Panc1 (cell line): ENCODE data around the gene AP1G2. TPM values are rescaled to one million over a fixed set of nuclear protein-coding genes. Genes with fewer than 3 reads are reported as not detected.
"Not testable (repeated sequence)": the region's sequence is repeated elsewhere in the genome, so short reads cannot be mapped to it uniquely, and the experiment has no call there.

ENCODE experiments used
- ATAC-seq: fragments of 200-7000 bp; cut with Tn5 transposase; 2 replicates; pipeline ENCODE4 v1.9.1; 2020; ENCODE audit warnings: mild to moderate bottlenecking, moderate library complexity
- BruUV-seq: library from RNA; stranded (reverse); fragments of 400-500 nt; replicated peaks from 2 replicates; lab custom pipeline; 2021; lab: Mats Ljungman, UMichigan
- CTCF ChIA-PET: fragments of 300-600 bp; sonication (Branson Sonifier 250); formaldehyde crosslinking; loops from one replicate; lab custom pipeline; 2022; ENCODE audit warnings: antibody characterized with exemption; lab: Charles Lee
- POLR2A ChIA-PET: fragments of 300-600 bp; sonication (Branson Sonifier 250); formaldehyde crosslinking; loops from one replicate; lab custom pipeline; 2022; ENCODE audit warnings: antibody characterized with exemption; lab: Charles Lee
- DNase-seq: peaks from one replicate; pipeline ENCODE4 v3.0.0-alpha.2; 2010; ENCODE audit warnings: low read depth, low spot score
- H3K27ac ChIP-seq: 2 replicates; pipeline ENCODE4 v1.5.1; 2011; ENCODE audit warnings: mild to moderate bottlenecking, low read length, inconsistent platforms
- H3K27me3 ChIP-seq: fragments of 200-500 bp; sonication (Bioruptor generic); 2 replicates; pipeline ENCODE4 v1.6.0; 2014; ENCODE audit warnings: low read length, inconsistent platforms; ENCODE audit not compliant: control insufficient read depth, insufficient read depth
- H3K36me3 ChIP-seq: fragments of 200-500 bp; sonication (Bioruptor generic); 2 replicates; pipeline ENCODE4 v1.5.1; 2014; ENCODE audit warnings: inconsistent platforms, mild to moderate bottlenecking, low read length, moderate library complexity; ENCODE audit not compliant: control insufficient read depth, insufficient read depth
- H3K4me1 ChIP-seq: 2 replicates; pipeline ENCODE4 v1.5.1; 2011; ENCODE audit warnings: inconsistent platforms, mild to moderate bottlenecking, low read length, moderate library complexity; ENCODE audit not compliant: control insufficient read depth, insufficient read depth
- H3K4me3 ChIP-seq, 2 experiments: 2 replicates each; pipeline ENCODE4 v1.5.1; 2011 to 2012; ENCODE audit warnings: low read depth in 2 of 2, low read length in 2 of 2, mild to moderate bottlenecking in 2 of 2, inconsistent platforms in 1 of 2, moderate library complexity in 1 of 2
- H3K9me3 ChIP-seq: fragments of 200-500 bp; sonication (Bioruptor generic); 2 replicates; pipeline ENCODE4 v1.5.1; 2014; ENCODE audit warnings: low read depth, mild to moderate bottlenecking, inconsistent platforms, low read length, moderate library complexity; ENCODE audit not compliant: control insufficient read depth, insufficient read depth
- CTCF ChIP-seq: fragments of 450-650 bp; IDR thresholded peaks from 2 replicates; pipeline ENCODE4 v1.5.1; 2017; ENCODE audit warnings: mild to moderate bottlenecking
- POLR2AphosphoS5 ChIP-seq: IDR thresholded peaks from 2 replicates; pipeline ENCODE4 v1.6.1; 2012; ENCODE audit warnings: mild to moderate bottlenecking, low read depth, low read length, moderate library complexity
- REST ChIP-seq, 2 experiments: IDR thresholded peaks; 2 replicates each; pipeline ENCODE4 v1.6.1; 2011 to 2012; ENCODE audit warnings: low read depth in 2 of 2, control low read depth in 1 of 2, low read length in 1 of 2, mild to moderate bottlenecking in 1 of 2, moderate library complexity in 1 of 2; ENCODE audit not compliant: insufficient read depth in 1 of 2
- SIN3A ChIP-seq: IDR thresholded peaks from 2 replicates; pipeline ENCODE4 v1.6.1; 2012; ENCODE audit warnings: low read depth, mild to moderate bottlenecking, low read length, moderate library complexity, borderline replicate concordance; ENCODE audit not compliant: insufficient read depth
- TCF7L2 ChIP-seq: IDR thresholded peaks from 2 replicates; pipeline ENCODE4 v1.6.1; 2011; ENCODE audit warnings: mild to moderate bottlenecking, low read depth, low read length, inconsistent platforms
- in situ Hi-C: cut with HindIII; loops from 2 replicates; pipeline ENCODE4 v1.10.0; 2016; ENCODE audit warnings: low sequenced_read_pairs, low pct_unique_long_range_greater_than_20kb
- intact Hi-C: fragments of 100-400 bp; cut with micrococcal nuclease; formaldehyde crosslinking; loops from one replicate; pipeline ENCODE4 v1.10.0; 2022; ENCODE audit not compliant: unreplicated experiment
- total RNA-seq: library from RNA; stranded (reverse); gene quantifications from one replicate; pipeline ENCODE4 v1.2.1, GENCODE V29; 2021; ENCODE audit not compliant: unreplicated experiment

Gene AP1G2
- total RNA-seq, 1 experiment from 2014 or later = 61.6 TPM

GRCh38 chr14:23589606-23590005 lies 22.0 kb upstream of the AP1G2 start:
- CTCF ChIA-PET = interaction anchor here (0.9 to 2.2 kb wide), 4 partner anchors 42 to 332 kb away, joined by 4 to 10 read pairs (median 4); no protein-coding TSS in a partner anchor
- in situ Hi-C loops = no loop called here
- Histone ChIP-seq H3K36me3 (no peaks in the 10 kb centered on the region), H3K27ac (no peak overlapping the region), H3K9me3 (no peaks in the 10 kb centered on the region), H3K4me3 (no peak overlapping the region), H3K27me3 (no peaks in the 10 kb centered on the region), H3K4me1 (no peaks in the 10 kb centered on the region)
- POLR2A ChIA-PET = no interaction called here
- ATAC-seq (peak; percentile 48; the same call in 1 of the 2 replicates), DNase-seq (no peak)
- no TSS peak for BruUV-seq
- intact Hi-C loops = no loop called here
- TF ChIP-seq POLR2AphosphoS5 (no peak), REST (IDR thresholded peaks at IDR 0.05; ENCODE audit: insufficient read depth in 1 of 2, low read depth in 2 of 2, low read length in 1 of 2) (no peak), TCF7L2 (no peak), SIN3A (no peak), CTCF (no peak)

GRCh38 chr14:23588884-23589598 lies 21.4 kb upstream of the AP1G2 start:
- H3K9me3 ChIP-seq = no peaks in the 10 kb centered on the region
- H3K4me3 ChIP-seq = no peak overlapping the region
- BruUV-seq = no TSS peak
- no peaks in the 10 kb centered on the region for H3K4me1 ChIP-seq
- DNase-seq (no peak), ATAC-seq (peak; percentile 90)
- peak; percentile 79 for TF ChIP-seq CTCF
- TF ChIP-seq SIN3A = no peak
- intact Hi-C loops (no loop called here), in situ Hi-C loops (no loop called here)
- H3K36me3 ChIP-seq = no peaks in the 10 kb centered on the region
- ChIA-PET POLR2A (no interaction called here), CTCF (interaction anchor here (0.9 to 2.2 kb wide), 4 partner anchors 43 to 333 kb away, joined by 4 to 10 read pairs (median 4); no protein-coding TSS in a partner anchor)
- no peak overlapping the region for H3K27ac ChIP-seq
- no peaks in the 10 kb centered on the region for H3K27me3 ChIP-seq

- in situ Hi-C loops, POLR2A ChIA-PET, H3K9me3 ChIP-seq, ATAC-seq, H3K4me3 ChIP-seq, DNase-seq, H3K27me3 ChIP-seq, H3K27ac ChIP-seq, CTCF ChIA-PET, BruUV-seq, H3K4me1 ChIP-seq, intact Hi-C loops, H3K36me3 ChIP-seq: not testable (repeated sequence)
Observed at GRCh38 chr14:23584527-23585203, 17.1 kb upstream of the AP1G2 start.

GRCh38 chr14:23583761-23584526 lies 16.4 kb upstream of the AP1G2 start:
- in situ Hi-C loops, H3K4me1 ChIP-seq, DNase-seq, H3K9me3 ChIP-seq, H3K4me3 ChIP-seq, H3K27ac ChIP-seq, BruUV-seq, H3K27me3 ChIP-seq, intact Hi-C loops, CTCF ChIA-PET, ATAC-seq, H3K36me3 ChIP-seq, POLR2A ChIA-PET: not testable (repeated sequence)
